22Rv1 (cell line): ENCODE results near the gene HYDIN.

Experiments
- H3K27ac ChIP-seq: fragments of 450-650 bp; 2 replicates; pipeline ENCODE4 v1.5.1; 2017
- CTCF ChIP-seq: fragments of 450-650 bp; IDR thresholded peaks from 2 replicates; pipeline ENCODE4 v1.5.1; 2017; ENCODE audit warnings: mild to moderate bottlenecking
- ZFX ChIP-seq: fragments of 450-650 bp; IDR thresholded peaks from 2 replicates; pipeline ENCODE4 v1.6.1; 2017; ENCODE audit warnings: antibody characterized with exemption, borderline replicate concordance

The HYDIN gene

DNA sequence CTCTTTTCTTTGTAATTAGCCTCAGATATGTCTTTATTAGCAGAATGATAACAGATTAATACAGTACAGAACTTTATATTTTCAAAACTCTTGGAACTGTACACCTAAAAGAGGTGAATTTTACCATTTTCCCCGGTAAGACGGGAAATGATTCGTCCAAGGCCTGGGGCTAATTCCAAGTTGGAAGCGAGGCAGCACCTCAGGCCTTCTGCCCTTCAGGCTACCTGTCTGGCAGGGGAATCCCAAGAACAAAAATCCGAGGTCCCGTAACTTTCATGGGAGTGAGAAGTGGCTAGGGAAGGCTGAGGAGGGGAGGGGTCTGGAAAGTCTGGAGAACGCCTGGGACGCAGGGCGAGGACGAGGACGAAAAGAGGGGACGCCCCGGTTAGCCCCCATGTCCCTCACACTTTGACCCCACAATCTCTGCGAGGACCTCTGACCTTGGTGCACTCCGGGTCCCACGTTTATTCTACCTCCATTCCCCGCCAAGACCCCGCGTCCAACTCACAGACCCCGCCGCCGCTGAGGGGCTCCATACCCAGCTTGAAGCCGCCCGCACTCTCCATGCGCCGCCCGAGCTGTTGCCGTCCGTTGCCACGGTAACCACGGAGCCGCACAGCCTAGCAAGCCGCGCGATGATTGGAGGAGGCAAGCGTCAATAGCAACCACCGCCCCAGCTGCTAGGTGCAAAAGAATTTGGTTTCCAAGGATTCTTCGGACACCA, at the start of gene HYDIN:
HYDIN (minus strand) TSS at position 601 of the 724 bp plus-strand sequence. CDS start 43,827 bp downstream, outside the sequence.
- TF ChIP-seq CTCF, result no peak
- TF ChIP-seq ZFX, result no peak
- H3K27ac ChIP-seq, result no peak within 1 kb of the TSS

DNA sequence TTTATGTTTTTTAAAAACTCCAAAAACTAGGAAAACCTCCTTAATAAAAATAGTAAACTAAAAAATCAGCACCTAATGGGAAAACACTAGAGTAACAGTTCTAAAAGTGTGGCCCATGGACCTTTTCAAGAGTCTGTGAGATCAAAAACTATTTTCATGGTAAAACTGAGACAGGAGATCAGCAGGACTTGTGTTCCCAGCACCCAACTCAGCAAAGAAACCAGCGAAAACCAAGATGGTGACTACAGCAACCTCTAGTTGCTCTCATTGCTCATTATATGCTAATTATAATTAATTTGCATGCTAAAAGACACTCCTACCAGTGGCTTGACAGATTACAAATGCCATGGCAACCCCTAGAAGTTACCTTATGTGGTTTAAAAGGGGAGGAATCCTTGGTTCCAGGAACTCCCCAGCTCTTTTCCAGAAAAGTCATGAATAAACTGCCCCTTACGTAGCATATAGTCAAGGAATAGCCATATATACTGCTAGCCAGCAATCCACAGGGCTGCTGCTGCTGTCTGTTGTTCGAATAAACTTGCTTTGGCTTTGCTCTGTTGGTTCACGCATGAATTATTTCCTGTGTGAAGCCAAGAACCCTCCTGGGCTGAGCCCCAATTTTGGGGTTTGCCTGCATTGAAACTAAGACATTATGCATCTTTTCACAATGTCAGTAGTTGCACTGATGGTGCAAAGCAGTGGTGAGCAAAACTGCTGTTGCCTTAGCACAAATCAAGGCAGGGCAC, 46.2 kb upstream of the HYDIN start:
- no peak overlapping the region for H3K27ac ChIP-seq
- no peak for TF ChIP-seq CTCF
- TF ChIP-seq ZFX, result no peak

- TF ChIP-seq ZFX (no peak), CTCF (no peak)
- no peak overlapping the region for H3K27ac ChIP-seq
These were observed 42.9 kb upstream of the HYDIN start for GRCh38 chr16:71273384-71273783.

GRCh38 chr16:71264299-71264698, 33.8 kb upstream of the HYDIN start:
- no peak for TF ChIP-seq ZFX
- TF ChIP-seq CTCF, result no peak
- H3K27ac ChIP-seq, result no peak overlapping the region

DNA sequence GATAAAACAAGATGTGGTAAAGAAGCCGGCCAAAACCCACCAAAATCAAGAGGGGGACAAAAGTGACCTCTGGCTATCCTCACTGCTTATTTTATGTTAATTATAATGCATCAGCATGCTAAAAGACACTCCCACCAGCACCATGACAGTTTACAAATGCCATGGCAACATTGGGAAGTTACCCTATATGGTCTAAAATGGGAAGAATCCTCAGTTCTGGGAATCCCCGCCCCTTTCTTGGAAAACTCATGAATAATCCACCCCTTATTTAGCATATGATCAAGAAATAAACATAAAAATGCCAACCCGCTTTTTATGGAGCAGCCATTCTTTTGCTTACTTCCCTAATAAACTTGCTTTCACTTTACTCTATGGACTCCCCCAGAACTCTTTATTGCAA, 33.1 kb upstream of the HYDIN start:
- no peak for TF ChIP-seq ZFX
- no peak for TF ChIP-seq CTCF

GRCh38 chr16:71262391-71262790, 31.9 kb upstream of the HYDIN start:
- no peak overlapping the region for H3K27ac ChIP-seq
- TF ChIP-seq CTCF (no peak), ZFX (no peak)

More for the DNA sequence above, 33.1 kb upstream of the HYDIN start:
- H3K27ac ChIP-seq, result no peak overlapping the region

- no peak for TF ChIP-seq CTCF
- TF ChIP-seq ZFX, result no peak
- H3K27ac ChIP-seq, result no peak overlapping the region
These were observed 30.5 kb upstream of the HYDIN start for GRCh38 chr16:71260995-71261394.
